H9 (cell line): ENCODE data around the gene TMEM145. TPM values are rescaled to one million over a fixed set of nuclear protein-coding genes. Genes with fewer than 3 reads are reported as not detected.

Source experiments
- DNase-seq: peaks from one replicate; pipeline ENCODE4 v3.0.0-alpha.2; 2017
- H2AFZ ChIP-seq: one replicate; pipeline ENCODE4 v1.6.1; 2013; ENCODE audit warnings: mild to moderate bottlenecking, low read length, control low read depth, moderate library complexity
- H2AK5ac ChIP-seq: 2 replicates; pipeline ENCODE4 v1.6.1; 2013; ENCODE audit warnings: low read length, control low read depth, mixed read lengths; ENCODE audit not compliant: insufficient read length
- H2BK120ac ChIP-seq: one replicate; pipeline ENCODE4 v1.6.1; 2013; ENCODE audit warnings: low read depth, mild to moderate bottlenecking, low read length, control low read depth, inconsistent platforms; ENCODE audit not compliant: poor library complexity, severe bottlenecking
- H2BK12ac ChIP-seq: 2 replicates; pipeline ENCODE4 v1.6.1; 2013; ENCODE audit warnings: low read length, control low read depth, mixed read lengths, low read depth; ENCODE audit not compliant: insufficient read length
- H2BK15ac ChIP-seq: 2 replicates; pipeline ENCODE4 v1.6.1; 2013; ENCODE audit warnings: low read depth, low read length, control low read depth
- H2BK20ac ChIP-seq: one replicate; pipeline ENCODE4 v1.6.1; 2013; ENCODE audit warnings: low read depth, mild to moderate bottlenecking, low read length, control low read depth, inconsistent platforms; ENCODE audit not compliant: poor library complexity, severe bottlenecking
- H2BK5ac ChIP-seq: 2 replicates; pipeline ENCODE4 v1.6.1; 2013; ENCODE audit warnings: low read length, control low read depth, mixed read lengths; ENCODE audit not compliant: insufficient read length
- H3K14ac ChIP-seq: 2 replicates; pipeline ENCODE4 v1.6.1; 2013; ENCODE audit warnings: low read length, control low read depth; ENCODE audit not compliant: insufficient read depth
- H3K18ac ChIP-seq: 2 replicates; pipeline ENCODE4 v1.6.1; 2013; ENCODE audit warnings: low read depth, mild to moderate bottlenecking, mixed read lengths, low read length, control low read depth; ENCODE audit not compliant: insufficient read length
- H3K23ac ChIP-seq: 2 replicates; pipeline ENCODE4 v1.6.1; 2013; ENCODE audit warnings: low read length, control low read depth, mixed read lengths, low read depth; ENCODE audit not compliant: insufficient read length
- H3K23me2 ChIP-seq: 2 replicates; pipeline ENCODE4 v1.6.1; 2013; ENCODE audit warnings: low read depth, mild to moderate bottlenecking, mixed read lengths, low read length, control low read depth; ENCODE audit not compliant: insufficient read length, poor library complexity, severe bottlenecking
- H3K27ac ChIP-seq: 2 replicates; pipeline ENCODE4 v1.5.1; 2013; ENCODE audit warnings: low read length, control low read depth, mixed read lengths, low read depth; ENCODE audit not compliant: insufficient read length
- H3K27me3 ChIP-seq: 2 replicates; pipeline ENCODE4 v1.6.1; 2013; ENCODE audit warnings: low read length, control low read depth, inconsistent platforms; ENCODE audit not compliant: insufficient read depth
- H3K4ac ChIP-seq: 2 replicates; pipeline ENCODE4 v1.6.1; 2013; ENCODE audit warnings: low read depth, mild to moderate bottlenecking, control low read depth, inconsistent platforms, low read length, moderate library complexity
- H3K4me1 ChIP-seq: 2 replicates; pipeline ENCODE4 v1.6.1; 2013; ENCODE audit warnings: low read length, control low read depth, inconsistent platforms; ENCODE audit not compliant: insufficient read depth
- H3K4me2 ChIP-seq: 2 replicates; pipeline ENCODE4 v1.6.1; 2013; ENCODE audit warnings: low read length, control low read depth, mixed read lengths; ENCODE audit not compliant: insufficient read length, insufficient read depth
- H3K56ac ChIP-seq: 2 replicates; pipeline ENCODE4 v1.6.1; 2013; ENCODE audit warnings: low read depth, mild to moderate bottlenecking, mixed read lengths, low read length, control low read depth; ENCODE audit not compliant: insufficient read length
- H3K79me1 ChIP-seq: 2 replicates; pipeline ENCODE4 v1.6.1; 2013; ENCODE audit warnings: low read depth, mild to moderate bottlenecking, moderate library complexity, low read length, control low read depth, inconsistent platforms; ENCODE audit not compliant: insufficient read depth, poor library complexity, severe bottlenecking
- H3K79me2 ChIP-seq: 2 replicates; pipeline ENCODE4 v1.6.1; 2013; ENCODE audit warnings: low read length, control low read depth, inconsistent platforms; ENCODE audit not compliant: insufficient read depth
- H3K9ac ChIP-seq: 2 replicates; pipeline ENCODE4 v1.6.1; 2013; ENCODE audit warnings: low read length, control low read depth, mixed read lengths; ENCODE audit not compliant: insufficient read length; ENCODE audit errors: extremely low read depth
- H3K9me3 ChIP-seq: one replicate; pipeline ENCODE4 v1.6.1; 2013; ENCODE audit warnings: low read depth, low read length, inconsistent platforms; ENCODE audit not compliant: control insufficient read depth
- H3T11ph ChIP-seq: one replicate; pipeline ENCODE4 v1.6.1; 2013; ENCODE audit warnings: mild to moderate bottlenecking, low read length, control low read depth, inconsistent platforms
- H4K20me1 ChIP-seq: one replicate; pipeline ENCODE4 v1.6.1; 2013; ENCODE audit not compliant: control insufficient read depth, insufficient read length, insufficient read depth
- H4K5ac ChIP-seq: 2 replicates; pipeline ENCODE4 v1.6.1; 2013; ENCODE audit warnings: low read depth, mild to moderate bottlenecking, mixed read lengths, low read length, control low read depth; ENCODE audit not compliant: insufficient read length
- H4K8ac ChIP-seq: replicated peaks from 2 replicates; pipeline ENCODE4 v1.6.1; 2013; ENCODE audit warnings: low read length, control low read depth, mixed read lengths, low read depth; ENCODE audit not compliant: insufficient read length
- H4K91ac ChIP-seq: 2 replicates; pipeline ENCODE4 v1.6.1; 2013; ENCODE audit warnings: low read depth, mild to moderate bottlenecking, moderate library complexity, mixed read lengths, low read length, control low read depth; ENCODE audit not compliant: insufficient read length
- H3K27ac Mint-ChIP-seq, 3 experiments: 2 replicates in 2 of 3; 3 replicates in 1 of 3; pipeline ENCODE4 v1.8.0; 2020 to 2021; ENCODE audit warnings: mixed read lengths in 3 of 3, mild to moderate bottlenecking in 1 of 3, moderate library complexity in 1 of 3
- H3K27me3 Mint-ChIP-seq: 2 replicates; pipeline ENCODE4 v1.8.0; 2021; ENCODE audit warnings: low read depth, mild to moderate bottlenecking, moderate library complexity, mixed read lengths
- H3K36me3 Mint-ChIP-seq, 3 experiments: 2 replicates in 2 of 3; 3 replicates in 1 of 3; pipeline ENCODE4 v1.8.0; 2020 to 2021; ENCODE audit warnings: low read depth in 3 of 3, mixed read lengths in 3 of 3; ENCODE audit not compliant: insufficient read depth in 1 of 3
- H3K4me1 Mint-ChIP-seq, 2 experiments: 2 replicates each; pipeline ENCODE4 v1.8.0; 2020; ENCODE audit warnings: mixed read lengths in 2 of 2
- H3K4me3 Mint-ChIP-seq, 2 experiments: 2 replicates in 1 of 2; 3 replicates in 1 of 2; pipeline ENCODE4 v1.8.0; 2020 to 2021; ENCODE audit warnings: mild to moderate bottlenecking in 2 of 2, mixed read lengths in 2 of 2, moderate library complexity in 1 of 2
- H3K9me3 Mint-ChIP-seq, 2 experiments: 2 replicates in 1 of 2; 3 replicates in 1 of 2; pipeline ENCODE4 v1.8.0; 2020; ENCODE audit warnings: mild to moderate bottlenecking in 2 of 2, mixed read lengths in 2 of 2, moderate library complexity in 1 of 2
- CTCF ChIP-seq: fragments of 200-600 bp; sonication (generic); conservative IDR thresholded peaks from 3 replicates; pipeline ENCODE4 v1.8.0; 2021; ENCODE audit warnings: antibody characterized with exemption, mild to moderate bottlenecking
- WGBS: extraction: QIAGEN DNeasy Blood & Tissue Kit; methylation state at CpG from one replicate; pipeline ENCODE4 v1.1.7; 2013; ENCODE audit warnings: missing lambda C conversion rate, low lambda C conversion rate, mixed read lengths; ENCODE audit not compliant: insufficient read length; ENCODE audit errors: extremely low coverage; 5-methylcytosine and 5-hydroxymethylcytosine counted together
- total RNA-seq: library from RNA; stranded (reverse); gene quantifications from 2 replicates; pipeline ENCODE4 v1.2.1, GENCODE V29; 2021

TMEM145 gene
- total RNA-seq, 1 experiment from 2014 or later = 4.5 TPM

DNA sequence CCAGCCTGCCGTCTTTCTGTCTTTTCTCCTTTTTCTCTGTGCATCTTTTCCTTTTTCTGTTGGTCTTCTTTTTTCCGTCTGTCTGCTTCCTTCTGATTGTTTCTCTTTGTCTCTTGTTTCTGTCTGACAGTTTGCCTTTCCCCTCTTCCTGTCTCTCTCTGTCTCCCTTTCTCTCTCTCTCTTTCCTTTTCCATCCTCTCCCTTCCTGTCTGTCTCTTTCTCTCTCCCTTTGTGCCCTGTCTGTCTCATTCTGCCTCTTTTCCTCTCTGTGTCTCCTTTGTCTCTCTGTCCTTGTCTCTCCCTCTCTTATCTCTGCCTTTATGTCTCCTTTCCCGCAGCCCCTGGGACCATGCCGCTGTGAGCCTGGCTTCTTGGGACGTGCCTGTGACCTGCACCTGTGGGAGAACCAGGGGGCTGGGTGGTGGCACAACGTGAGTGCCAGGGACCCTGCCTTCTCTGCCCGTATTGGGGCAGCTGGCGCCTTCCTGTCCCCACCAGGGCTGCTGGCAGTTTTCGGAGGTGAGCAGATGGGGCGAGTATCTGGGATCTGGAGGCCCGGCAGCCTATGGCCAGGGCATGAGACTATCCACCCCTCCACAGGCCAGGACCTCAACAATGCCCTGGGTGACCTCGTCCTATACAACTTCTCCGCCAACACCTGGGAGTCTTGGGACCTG, 21.7 kb downstream of the TMEM145 start:
- Mint-ChIP-seq H3K36me3 (peaks cover 1 to 12% (median 3%) of the 10 kb centered on the region in 3 experiments; a peak in 4 of 7 replicates), H3K27me3 (no peaks in the 10 kb centered on the region), H3K9me3 (no peaks in the 10 kb centered on the region), H3K4me1 (peaks cover 9% of the 10 kb centered on the region in 2 experiments), H3K4me3 (no peak overlapping the region), H3K27ac (no peak overlapping the region)
- H4K5ac ChIP-seq = no peak overlapping the region
- H3K9me3 ChIP-seq = no peaks in the 10 kb centered on the region
- H2BK15ac ChIP-seq = no peak overlapping the region
- no peak overlapping the region for H3K14ac ChIP-seq
- H3K4ac ChIP-seq = no peak overlapping the region
- H3T11ph ChIP-seq = no peak overlapping the region
- no peaks in the 10 kb centered on the region for H4K20me1 ChIP-seq
- no peak overlapping the region for H4K91ac ChIP-seq
- H3K4me1 ChIP-seq = no peaks in the 10 kb centered on the region
- 0 out of 2 replicates have a peak, but pooled peaks cover 2% of the 10 kb centered on the region for H3K79me2 ChIP-seq
- no peak overlapping the region for H2BK5ac ChIP-seq
- H3K56ac ChIP-seq = no peak overlapping the region
- H2AFZ ChIP-seq = no peak overlapping the region
- H3K27ac ChIP-seq = no peak overlapping the region
- H3K9ac ChIP-seq = no peak overlapping the region
- no peak overlapping the region for H2BK20ac ChIP-seq
- H3K23me2 ChIP-seq = no peaks in the 10 kb centered on the region
- peaks cover 3% of the 10 kb centered on the region for H3K79me1 ChIP-seq
- no peaks in the 10 kb centered on the region for H3K27me3 ChIP-seq
- H4K8ac ChIP-seq = no peak overlapping the region
- H2BK120ac ChIP-seq = no peak overlapping the region
- DNase-seq = no peak
- no peak overlapping the region for H2AK5ac ChIP-seq
- no peak overlapping the region for H3K23ac ChIP-seq
- H3K18ac ChIP-seq = no peak overlapping the region
- TF ChIP-seq CTCF = no peak
- H3K4me2 ChIP-seq = no peak overlapping the region
- WGBS = no CpG with 5 or more reads among the region's 13 CpGs
- no peak overlapping the region for H2BK12ac ChIP-seq
